ENCODE data around the gene PTGIS.

DNA sequence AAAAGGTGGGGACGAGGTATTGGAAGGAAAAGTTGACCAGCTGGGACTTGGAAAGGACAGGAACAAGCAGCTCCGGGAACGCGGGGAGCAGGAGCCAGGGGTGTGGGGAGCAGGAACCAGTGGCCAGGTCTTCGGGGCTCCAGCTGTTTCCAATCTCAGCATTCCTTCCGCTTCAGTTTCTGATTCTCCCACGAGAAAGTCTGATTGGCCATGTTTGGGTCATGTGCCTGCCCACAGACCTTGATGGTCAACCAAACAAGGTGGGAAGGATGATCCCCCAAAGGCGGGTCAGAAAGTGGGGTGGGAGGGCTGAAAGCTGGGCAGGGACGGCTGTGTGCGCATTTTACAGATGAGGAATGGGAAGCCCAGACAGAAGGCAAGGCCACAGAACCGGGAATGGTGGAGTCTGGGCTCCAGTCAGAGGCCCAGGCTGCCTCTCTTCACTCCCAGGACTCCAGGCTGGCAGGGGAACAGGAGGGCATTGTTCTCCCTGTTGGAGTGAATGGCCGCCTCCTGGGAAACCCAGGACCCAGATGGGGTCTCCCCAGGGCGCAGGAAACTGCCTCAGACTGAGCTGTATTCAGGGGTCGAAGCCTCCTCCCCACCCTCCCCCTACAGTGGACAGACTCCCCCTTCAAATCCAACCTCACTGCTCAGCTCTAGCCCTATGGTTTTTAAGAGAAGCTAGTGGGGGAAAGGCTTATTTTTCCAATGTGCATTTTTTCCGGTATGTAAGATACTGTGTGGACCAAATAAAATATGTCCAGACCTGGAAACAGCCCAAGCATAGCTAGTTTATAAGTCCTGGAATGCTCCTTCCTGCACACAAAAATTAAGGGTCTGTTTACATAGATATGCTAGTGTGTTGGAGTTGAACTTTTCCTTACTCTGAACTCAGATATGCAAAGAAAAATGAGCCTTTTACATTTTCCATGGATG, 12.2 kb upstream of the PTGIS start:
- TF ChIP-seq POLR2A (IDR thresholded peaks at IDR 0.05) = no peak
- TF ChIP-seq, protein P1, sequence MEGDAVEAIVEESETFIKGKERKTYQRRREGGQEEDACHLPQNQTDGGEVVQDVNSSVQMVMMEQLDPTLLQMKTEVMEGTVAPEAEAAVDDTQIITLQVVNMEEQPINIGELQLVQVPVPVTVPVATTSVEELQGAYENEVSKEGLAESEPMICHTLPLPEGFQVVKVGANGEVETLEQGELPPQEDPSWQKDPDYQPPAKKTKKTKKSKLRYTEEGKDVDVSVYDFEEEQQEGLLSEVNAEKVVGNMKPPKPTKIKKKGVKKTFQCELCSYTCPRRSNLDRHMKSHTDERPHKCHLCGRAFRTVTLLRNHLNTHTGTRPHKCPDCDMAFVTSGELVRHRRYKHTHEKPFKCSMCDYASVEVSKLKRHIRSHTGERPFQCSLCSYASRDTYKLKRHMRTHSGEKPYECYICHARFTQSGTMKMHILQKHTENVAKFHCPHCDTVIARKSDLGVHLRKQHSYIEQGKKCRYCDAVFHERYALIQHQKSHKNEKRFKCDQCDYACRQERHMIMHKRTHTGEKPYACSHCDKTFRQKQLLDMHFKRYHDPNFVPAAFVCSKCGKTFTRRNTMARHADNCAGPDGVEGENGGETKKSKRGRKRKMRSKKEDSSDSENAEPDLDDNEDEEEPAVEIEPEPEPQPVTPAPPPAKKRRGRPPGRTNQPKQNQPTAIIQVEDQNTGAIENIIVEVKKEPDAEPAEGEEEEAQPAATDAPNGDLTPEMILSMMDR (IDR thresholded peaks at IDR 0.05) = no peak

Measured in body of pancreas (tissue), 4 donors.